ENCODE results near the gene BCL10. TPM values are rescaled to one million over a fixed set of nuclear protein-coding genes. Genes with fewer than 3 reads are reported as not detected.

The BCL10 gene
- total RNA-seq, 2 donors from 2014 or later = 21.3 to 22.6 TPM

GRCh38 chr1:85297855-85298629, 21.6 kb upstream of the BCL10 start:
- Histone ChIP-seq H3K4me1 (ENCODE audit: control insufficient read depth, insufficient read depth, low read length) (no peaks in the 10 kb centered on the region), H3K9ac (ENCODE audit: extremely low read depth, low read length, poor library complexity, severe bottlenecking) (no peak overlapping the region), H3K4me3 (ENCODE audit: low read length) (no peak overlapping the region), H3K27me3 (ENCODE audit: control insufficient read depth, insufficient read depth, low read length, poor library complexity, severe bottlenecking) (no peaks in the 10 kb centered on the region), H3K27ac (ENCODE audit: low read depth, low read length) (no peak overlapping the region), H3K36me3 (ENCODE audit: control insufficient read depth, insufficient read depth, low read length) (no peaks in the 10 kb centered on the region), H3K9me3 (ENCODE audit: control insufficient read depth, low read length) (no peaks in the 10 kb centered on the region)
- no peaks in the 10 kb centered on the region for H3K9me3 Mint-ChIP-seq
- WGBS, 2 experiments (ENCODE audit: insufficient coverage in 1 of 2, insufficient read length in 1 of 2) = 79% methylated on average over 10 to 11 of the region's 11 CpGs
- DNase-seq = no peak
- no peak for TF ChIP-seq CTCF (conservative IDR thresholded peaks at IDR 0.05)
- H3K4me1 Mint-ChIP-seq = peaks cover 11% of the 10 kb centered on the region
- no peaks in the 10 kb centered on the region for H3K36me3 Mint-ChIP-seq (ENCODE audit: low read depth)
- H3K27me3 Mint-ChIP-seq (ENCODE audit: insufficient read depth) = no peaks in the 10 kb centered on the region
- no peak overlapping the region for H3K4me3 Mint-ChIP-seq
- H3K27ac Mint-ChIP-seq = no peak overlapping the region

- no peak overlapping the region for H3K27ac ChIP-seq (ENCODE audit: low read depth, low read length)
- no peak overlapping the region for H3K9ac ChIP-seq (ENCODE audit: extremely low read depth, low read length, poor library complexity, severe bottlenecking)
- Mint-ChIP-seq H3K9me3 (no peaks in the 10 kb centered on the region), H3K27me3 (ENCODE audit: insufficient read depth) (no peaks in the 10 kb centered on the region), H3K4me3 (no peak overlapping the region), H3K4me1 (peaks cover 11% of the 10 kb centered on the region), H3K36me3 (ENCODE audit: low read depth) (no peaks in the 10 kb centered on the region), H3K27ac (no peak overlapping the region)
- no peak for DNase-seq
- H3K4me3 ChIP-seq (ENCODE audit: low read length) = no peak overlapping the region
- no peaks in the 10 kb centered on the region for H3K36me3 ChIP-seq (ENCODE audit: control insufficient read depth, insufficient read depth, low read length)
- no peaks in the 10 kb centered on the region for H3K4me1 ChIP-seq (ENCODE audit: control insufficient read depth, insufficient read depth, low read length)
- no peaks in the 10 kb centered on the region for H3K9me3 ChIP-seq (ENCODE audit: control insufficient read depth, low read length)
- H3K27me3 ChIP-seq (ENCODE audit: control insufficient read depth, insufficient read depth, low read length, poor library complexity, severe bottlenecking) = no peaks in the 10 kb centered on the region
- WGBS, 2 experiments (ENCODE audit: insufficient coverage in 1 of 2, insufficient read length in 1 of 2) = 60% methylated on average over 1 of the region's 1 CpG; no CpG with 5 or more reads in 1 of the 2 experiments
- no peak for TF ChIP-seq CTCF (conservative IDR thresholded peaks at IDR 0.05)
Measured at GRCh38 chr1:85297538-85297854, 21.1 kb upstream of the BCL10 start.

- Mint-ChIP-seq H3K27me3 (ENCODE audit: insufficient read depth) (no peaks in the 10 kb centered on the region), H3K4me3 (no peak overlapping the region), H3K4me1 (peaks cover 11% of the 10 kb centered on the region), H3K36me3 (ENCODE audit: low read depth) (no peaks in the 10 kb centered on the region), H3K9me3 (no peaks in the 10 kb centered on the region), H3K27ac (peak overlapping the region; percentile 1)
- no peak for TF ChIP-seq CTCF (conservative IDR thresholded peaks at IDR 0.05)
- DNase-seq = no peak
- 100% methylated on average over 1 of the region's 1 CpG; no CpG with 5 or more reads in 1 of the 2 experiments for WGBS, 2 experiments (ENCODE audit: insufficient coverage in 1 of 2, insufficient read length in 1 of 2)
- no peaks in the 10 kb centered on the region for H3K27me3 ChIP-seq (ENCODE audit: control insufficient read depth, insufficient read depth, low read length, poor library complexity, severe bottlenecking)
- no peak overlapping the region for H3K9ac ChIP-seq (ENCODE audit: extremely low read depth, low read length, poor library complexity, severe bottlenecking)
- H3K4me3 ChIP-seq (ENCODE audit: low read length) = no peak overlapping the region
- H3K36me3 ChIP-seq (ENCODE audit: control insufficient read depth, insufficient read depth, low read length) = no peaks in the 10 kb centered on the region
- H3K4me1 ChIP-seq (ENCODE audit: control insufficient read depth, insufficient read depth, low read length) = no peaks in the 10 kb centered on the region
- no peak overlapping the region for H3K27ac ChIP-seq (ENCODE audit: low read depth, low read length)
- H3K9me3 ChIP-seq (ENCODE audit: control insufficient read depth, low read length) = no peaks in the 10 kb centered on the region
Measured at GRCh38 chr1:85296980-85297379, 20.5 kb upstream of the BCL10 start.
